ENCODE data around the gene METTL4.

METTL4 gene

GRCh38 chr18:2515908-2516625 lies 55.2 kb downstream of the METTL4 start:
- no peak for DNase-seq

DNA sequence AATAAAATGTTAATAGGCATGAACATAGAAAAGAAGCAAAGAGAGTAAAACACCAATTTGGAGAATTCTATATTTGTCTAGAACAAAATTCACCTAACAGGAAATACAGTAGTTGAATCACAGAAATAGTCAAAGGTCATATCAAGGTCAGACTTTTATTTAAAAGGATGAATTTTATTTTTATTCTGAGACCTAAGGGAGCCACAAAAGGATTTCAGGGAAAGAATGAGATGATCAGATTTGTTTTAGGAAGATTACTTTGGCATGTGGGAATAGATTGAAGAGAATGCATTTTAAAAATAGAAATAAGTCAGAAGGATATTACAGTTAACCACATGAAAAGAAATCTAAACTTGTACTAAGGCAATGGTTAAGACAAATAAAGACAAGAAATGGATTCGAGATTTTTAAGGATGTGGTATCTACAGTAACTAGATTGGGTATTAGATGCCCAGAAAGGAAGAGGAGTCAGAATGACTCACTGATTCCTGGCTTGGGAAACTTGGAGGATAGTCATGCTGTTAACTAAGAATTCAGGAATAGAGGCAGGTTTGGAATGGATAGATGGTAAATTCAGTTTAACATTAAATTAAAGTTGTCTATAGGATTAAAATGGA lies 56.0 kb downstream of the METTL4 start:
- DNase-seq: no peak

- no peak for DNase-seq
These were observed 57.7 kb downstream of the METTL4 start for GRCh38 chr18:2513616-2514015.

- no peak for DNase-seq
These were observed 59.2 kb downstream of the METTL4 start for GRCh38 chr18:2512059-2512458.

- no peak for DNase-seq
These were observed 59.9 kb downstream of the METTL4 start for GRCh38 chr18:2511451-2511850.

DNA sequence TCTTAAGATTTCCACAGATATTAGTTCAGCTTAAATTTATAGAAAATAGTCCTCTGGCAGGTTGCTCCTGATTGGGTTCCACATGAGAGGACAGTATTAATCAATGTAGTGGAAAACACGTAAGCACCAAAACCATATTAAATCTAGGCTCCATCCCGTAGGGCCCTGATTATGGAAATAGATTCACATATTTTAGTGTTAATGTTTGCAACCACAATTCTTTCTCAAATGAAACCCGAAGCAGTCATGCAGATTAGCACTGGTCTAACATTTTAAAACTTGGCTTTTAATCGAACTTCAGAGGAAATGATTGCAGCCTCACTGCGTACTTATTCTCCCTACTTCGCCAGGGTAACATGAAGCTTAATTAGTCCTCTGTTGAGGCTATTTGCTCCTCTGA lies 60.9 kb downstream of the METTL4 start:
- DNase-seq: no peak

GRCh38 chr18:2508678-2509077 lies 62.6 kb downstream of the METTL4 start:
- no peak for DNase-seq

DNA sequence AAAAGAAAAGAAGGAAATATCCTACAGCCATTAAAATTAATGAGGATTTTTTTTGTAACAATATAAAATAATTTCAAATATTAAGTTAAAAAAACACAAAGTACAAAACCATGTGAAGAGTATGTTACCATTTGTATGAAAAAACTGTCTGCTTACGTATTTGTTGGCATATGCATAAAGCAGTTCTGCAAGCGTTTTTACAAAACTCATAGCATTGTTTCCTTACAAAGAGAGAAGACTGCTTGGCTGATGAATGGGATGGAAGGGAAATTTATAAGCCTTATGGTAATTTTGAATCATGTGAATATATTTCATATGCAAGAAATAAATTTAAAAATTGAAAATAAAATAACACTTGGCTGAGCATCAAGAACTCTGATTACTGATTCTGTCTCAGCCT lies 63.1 kb downstream of the METTL4 start:
- DNase-seq: no peak

GRCh38 chr18:2504642-2505041 lies 66.7 kb downstream of the METTL4 start:
- no peak for DNase-seq

DNA sequence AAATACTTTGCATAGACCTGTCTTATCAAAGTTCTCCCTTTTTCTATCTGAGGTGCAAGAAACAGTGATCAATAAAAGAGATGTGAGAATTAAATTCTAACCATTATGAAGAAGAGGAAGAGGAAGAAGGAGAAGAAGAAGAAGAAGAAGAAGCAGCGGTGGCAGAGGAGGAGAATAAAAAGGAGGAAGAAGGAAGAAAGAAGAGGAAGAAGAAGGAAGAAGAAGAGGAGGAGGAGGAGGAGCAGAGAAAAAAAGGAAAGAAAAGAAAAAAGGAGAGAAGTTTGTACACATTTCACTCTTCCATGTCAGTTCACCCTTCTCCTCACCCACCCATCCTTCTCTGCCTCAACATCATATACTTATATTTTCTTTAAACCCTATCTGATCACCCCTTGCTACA lies 68.4 kb downstream of the METTL4 start:
- DNase-seq: no peak

DNA sequence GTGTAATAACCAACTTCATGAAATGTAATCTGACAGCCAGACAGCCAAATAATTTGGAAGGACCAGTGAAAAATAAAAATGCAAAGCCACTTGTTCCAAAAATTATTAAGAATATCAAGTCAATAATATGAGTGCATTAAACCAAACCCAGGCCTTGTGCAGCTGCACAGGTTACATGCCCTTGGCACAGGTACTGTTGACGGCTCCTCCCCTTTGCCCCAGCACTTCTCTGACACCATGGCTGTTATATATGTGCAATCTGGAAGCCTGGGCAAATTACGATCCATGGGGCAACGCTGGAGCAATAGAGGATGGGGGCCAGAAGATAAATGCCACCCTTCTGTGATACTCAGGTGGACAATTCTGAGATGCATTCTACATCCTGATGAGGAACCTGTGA lies 68.9 kb downstream of the METTL4 start:
- DNase-seq: no peak

DNA sequence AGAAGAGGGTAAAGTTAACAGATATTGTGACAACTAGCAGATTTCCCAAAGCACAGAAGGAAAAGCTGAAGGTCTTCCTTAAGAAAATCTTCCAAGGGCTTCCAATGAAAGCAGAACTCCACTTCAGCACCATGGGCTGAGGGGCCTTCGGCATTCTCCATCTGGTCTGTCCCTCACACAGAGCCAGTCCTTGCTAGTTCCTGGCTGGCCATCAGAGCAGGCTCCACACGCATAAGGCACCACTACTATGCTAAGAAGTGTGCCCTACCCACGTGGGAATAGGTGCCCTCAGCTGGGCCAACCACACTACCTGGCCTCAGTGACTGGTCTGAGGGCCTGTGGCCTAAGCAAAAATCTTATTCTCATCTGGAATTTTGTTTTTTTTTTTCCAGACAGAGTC lies 73.5 kb downstream of the METTL4 start:
- no peak for DNase-seq

DNA sequence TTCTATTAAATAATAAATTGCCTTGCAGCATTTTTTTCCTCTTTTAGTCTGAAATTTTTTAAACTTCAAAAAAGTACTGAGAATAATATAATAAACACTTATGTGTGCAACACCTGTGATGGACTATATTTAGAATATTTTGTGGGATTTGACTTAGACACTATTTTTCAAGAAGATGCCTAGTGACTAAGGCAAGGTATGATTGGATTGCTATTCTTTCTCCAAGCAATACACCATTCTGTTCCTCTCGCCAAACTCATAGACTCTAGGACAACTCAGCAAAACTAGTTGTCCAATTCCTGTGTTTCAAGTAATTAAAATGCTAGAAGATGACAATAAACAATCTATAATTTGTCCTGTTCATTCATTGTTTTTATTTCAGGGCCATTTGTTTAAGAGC lies 75.9 kb downstream of the METTL4 start:
- DNase-seq: no peak

DNA sequence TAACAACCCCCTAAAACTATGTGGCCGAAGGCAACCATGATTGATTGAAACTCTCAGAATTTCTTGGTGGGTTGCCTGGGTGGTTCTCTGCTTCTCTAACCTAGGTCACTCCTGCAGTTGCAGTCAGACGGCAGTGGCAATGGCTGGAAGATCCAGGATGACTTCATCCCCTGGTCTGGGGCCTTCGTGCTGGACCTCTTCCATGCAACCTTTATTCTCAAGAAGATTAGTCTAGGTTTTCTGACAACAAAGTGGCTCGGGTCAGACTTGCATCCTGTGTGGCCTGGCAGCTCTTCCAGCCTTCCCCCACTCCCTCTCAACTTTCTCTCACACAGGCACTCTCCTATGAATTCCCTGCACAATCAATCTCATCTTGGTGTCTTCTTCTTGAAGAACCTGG lies 76.4 kb downstream of the METTL4 start:
- DNase-seq: no peak

All from activated CD4-positive, alpha-beta T cell treated with anti-CD3 and anti-CD28 coated beads, Interleukin-2, amount 50 U/mL, for 4 hours (primary cell).